CD4-positive, alpha-beta T cell treated with Interleukin-21 for 1 hour (primary cell): ENCODE data around the gene FUT6.
"Not testable (repeated sequence)": the region's sequence is repeated elsewhere in the genome, so short reads cannot be mapped to it uniquely, and the experiment has no call there.

Experiments
- DNase-seq: peaks from one replicate; pipeline ENCODE4 v3.0.0-alpha.2; 2020

FUT6 gene

DNA sequence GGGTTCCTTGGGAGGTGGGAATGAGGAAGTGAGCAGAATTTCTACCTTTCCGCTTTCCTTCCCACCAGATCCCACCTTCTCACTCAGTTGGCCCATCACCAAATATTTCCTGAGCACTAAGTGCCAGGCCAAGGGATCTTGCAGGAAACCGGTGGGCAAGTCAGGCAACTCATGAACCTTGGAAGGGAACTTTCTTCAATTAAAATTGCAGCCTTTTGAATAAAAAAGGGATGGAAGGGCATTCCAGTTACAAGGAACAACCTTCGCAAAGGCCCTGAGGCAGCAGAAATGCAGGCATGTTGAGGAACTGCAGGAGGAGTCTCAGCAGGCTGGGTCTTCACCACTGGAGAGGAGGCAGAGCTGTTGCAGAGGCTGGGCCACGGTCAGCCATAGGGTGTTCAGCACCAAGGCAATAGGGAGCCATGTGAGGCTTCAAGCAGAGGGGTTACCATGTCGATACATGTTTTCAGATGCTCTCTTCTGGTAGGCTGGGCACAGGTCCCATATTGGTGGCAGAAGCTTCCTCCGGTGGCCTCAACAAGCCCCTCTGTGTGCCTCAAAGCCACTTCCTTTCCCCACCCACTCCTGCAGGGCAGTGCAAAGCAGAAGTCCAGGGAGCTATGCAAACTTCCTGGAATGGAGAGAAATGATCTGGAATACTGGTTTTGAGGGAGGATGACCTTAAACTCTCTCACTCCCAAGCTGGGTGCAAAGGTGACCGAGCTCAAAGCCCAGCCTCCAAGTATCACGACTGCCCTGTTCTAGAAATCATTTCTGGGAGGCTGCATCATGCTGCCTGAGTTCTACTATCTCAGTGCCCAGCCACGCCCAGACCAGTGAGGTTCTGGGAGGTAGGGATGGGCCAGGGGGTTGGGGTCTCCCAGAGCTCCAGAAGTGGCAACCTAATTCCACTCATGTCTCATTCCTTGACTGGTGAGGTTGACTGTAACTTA, at the start of gene FUT6:
Gene FUT6 (minus strand): TSS at position 638 of the 953 bp plus-strand sequence. CDS start 7,135 bp downstream, outside the sequence.
- DNase-seq = no peak

DNA sequence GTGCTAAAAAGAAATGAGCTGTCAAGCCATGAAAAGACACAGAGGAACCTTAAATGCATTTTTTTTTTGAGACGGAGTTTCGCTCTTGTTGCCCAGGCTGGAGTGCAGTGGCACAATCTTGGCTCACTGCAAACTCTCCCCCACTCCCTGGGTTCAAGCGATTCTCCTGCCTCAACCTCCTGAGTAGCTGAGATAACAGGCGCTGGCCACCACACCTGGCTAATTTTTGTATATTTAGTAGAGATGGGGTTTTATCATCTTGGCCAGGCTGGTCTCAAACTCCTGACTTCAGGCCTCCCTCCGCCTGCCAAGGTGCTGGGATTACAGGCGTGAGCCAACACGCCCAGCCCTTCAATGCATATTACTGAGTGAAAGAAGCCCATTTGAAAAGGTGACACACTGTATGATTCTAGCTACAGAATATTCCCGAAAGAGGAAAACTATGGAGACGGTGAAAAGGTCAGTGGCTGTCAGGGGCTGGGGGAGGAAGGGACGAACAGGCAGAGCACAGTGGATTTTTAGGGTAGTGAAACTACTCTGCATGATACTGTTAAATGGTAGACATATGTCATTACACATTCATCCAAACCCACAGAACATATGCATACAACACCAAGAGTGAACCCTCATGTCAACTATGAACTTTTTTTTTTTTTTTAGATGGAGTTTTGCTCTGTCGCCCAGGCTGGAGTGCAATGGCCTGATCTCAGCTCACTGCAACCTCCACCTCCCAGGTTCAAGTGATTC, 44.7 kb upstream of the FUT6 start:
- DNase-seq = not testable (repeated sequence)

DNA sequence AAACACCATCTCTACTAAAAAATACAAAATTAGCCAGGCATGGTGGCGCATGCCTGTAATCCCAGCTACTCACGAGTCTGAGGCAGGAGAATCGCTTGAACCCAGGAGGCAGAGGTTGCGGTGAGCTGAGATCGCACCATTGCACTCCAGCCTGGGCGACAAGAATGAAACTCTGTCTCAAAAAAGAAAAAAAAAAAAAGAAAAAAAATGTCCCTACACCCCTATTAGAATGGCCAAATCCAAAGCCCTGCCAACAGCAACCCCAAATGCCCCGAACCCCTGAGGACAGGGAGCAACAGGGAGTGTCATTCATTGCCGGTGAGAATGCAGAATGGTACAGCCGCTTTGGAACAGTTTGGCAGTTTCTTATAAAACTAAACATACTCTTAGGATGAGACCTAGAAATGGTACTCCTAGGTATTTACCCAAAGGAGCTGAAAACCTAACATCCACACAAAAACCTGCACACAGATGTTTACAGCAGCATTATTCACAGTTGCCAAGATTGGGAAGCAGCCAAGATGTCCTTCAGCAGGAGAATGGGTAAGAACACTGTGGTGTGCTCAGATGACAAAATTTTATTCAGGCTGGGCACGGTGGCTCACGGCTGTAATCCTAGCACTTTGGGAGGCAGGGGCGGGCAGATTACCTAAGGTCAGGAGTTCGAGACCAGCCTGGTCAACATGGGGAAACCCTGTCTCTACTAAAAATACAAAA, 43.8 kb upstream of the FUT6 start:
- DNase-seq = not testable (repeated sequence)

DNA sequence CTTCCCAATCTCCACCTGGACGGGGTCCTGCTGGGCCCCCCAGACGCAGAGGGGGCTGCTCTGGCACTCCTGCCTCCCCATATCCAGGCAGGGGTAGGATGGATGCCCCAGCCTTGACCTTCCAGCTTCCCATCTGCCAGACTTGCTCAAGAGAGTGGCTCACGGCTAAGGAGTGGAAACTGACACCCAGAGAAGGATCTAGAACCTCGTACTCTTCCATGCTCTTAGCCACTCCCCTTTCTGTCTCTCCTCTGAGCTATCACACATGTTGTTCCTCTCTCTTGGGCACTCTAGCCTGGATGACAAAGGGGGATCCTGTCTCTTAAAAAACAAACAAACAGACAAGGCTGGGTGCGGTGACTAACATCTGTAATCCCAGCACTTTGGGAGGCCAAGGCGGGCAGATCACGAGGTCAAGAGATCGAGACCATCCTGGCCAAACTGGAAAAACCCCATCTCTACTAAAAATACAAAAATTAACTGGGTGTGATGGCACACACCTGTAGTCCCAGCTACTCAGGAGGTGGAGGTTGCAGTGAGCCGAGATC, 43.0 kb upstream of the FUT6 start:
- DNase-seq = no peak

DNA sequence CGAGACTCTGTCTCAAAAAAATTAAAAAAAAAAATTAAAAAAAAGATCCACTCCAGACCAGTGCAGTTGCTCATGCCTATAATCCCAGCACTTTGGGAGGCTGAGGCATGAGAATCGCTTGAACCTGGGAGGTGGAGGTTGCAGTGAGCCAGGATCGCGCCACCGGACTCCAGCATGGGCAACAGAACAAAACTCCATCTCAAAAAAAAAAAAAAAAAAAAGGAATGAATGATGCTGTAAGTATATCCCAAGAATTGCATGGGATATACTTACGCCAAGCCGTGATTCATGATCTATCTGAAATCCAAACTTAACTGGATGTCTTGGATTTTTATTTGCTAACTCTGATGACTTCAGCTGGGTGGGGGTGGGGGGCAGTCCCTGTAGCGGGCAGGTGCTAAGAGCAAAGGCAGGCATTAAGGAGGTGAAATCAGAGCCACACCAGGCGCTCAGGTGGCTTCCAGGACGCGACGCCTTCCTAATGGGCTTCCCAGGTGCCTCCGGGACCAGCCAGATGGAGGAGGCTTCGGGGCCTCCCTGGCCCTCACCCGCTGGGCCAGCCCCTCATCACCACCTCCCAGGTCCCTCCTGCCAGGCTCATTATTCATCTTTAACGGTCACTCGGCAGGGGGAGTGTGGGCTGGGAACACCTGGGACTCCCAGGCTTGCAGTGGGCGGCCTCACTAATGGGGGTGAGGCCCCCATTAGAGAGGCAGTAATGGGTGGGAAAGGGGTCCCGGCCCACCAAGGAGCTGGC, 42.2 kb upstream of the FUT6 start:
- no peak for DNase-seq

- no peak for DNase-seq
These were observed 41.1 kb upstream of the FUT6 start for GRCh38 chr19:5880604-5881078.

DNA sequence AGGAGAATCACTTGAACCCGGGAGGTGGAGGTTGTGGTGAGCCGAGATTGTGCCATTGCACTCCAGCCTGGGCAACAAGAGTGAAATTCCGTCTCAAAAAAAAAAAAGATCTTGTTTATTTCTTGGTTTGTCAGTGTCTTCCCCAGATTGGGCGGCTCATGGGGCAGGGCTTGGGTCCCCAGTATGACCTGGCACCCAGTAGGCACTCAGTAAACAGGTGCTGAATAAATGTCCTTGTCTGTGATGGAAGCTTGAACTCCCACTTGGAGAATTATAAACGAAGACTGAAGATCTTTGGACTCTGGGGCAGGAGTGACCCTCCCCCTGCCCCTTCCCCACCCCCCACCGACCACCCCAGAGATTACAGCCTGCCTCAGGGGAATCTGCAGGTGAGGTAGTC, 40.7 kb upstream of the FUT6 start:
- DNase-seq = no peak

DNA sequence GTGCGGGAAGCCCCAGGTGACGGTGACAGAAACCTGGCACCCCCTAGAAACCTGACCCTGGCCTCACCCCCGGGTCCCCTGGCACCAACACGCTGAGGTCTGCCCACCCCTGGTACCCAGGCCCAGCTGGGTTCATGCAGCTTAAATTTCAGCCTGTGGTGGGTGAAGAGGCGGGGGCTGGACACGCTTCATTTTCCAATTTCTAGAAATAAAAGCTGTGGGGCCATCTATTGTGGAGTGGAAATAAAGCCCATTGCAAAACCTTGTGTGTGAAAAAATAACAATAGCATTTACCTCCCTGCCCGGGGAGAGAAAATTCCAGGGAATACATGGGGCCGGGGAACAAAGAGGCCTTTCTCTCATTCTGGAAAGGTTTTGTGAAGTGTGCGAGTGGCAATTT, 38.4 kb upstream of the FUT6 start:
- DNase-seq = no peak

GRCh38 chr19:5877427-5877826, 37.9 kb upstream of the FUT6 start:
- no peak for DNase-seq

- DNase-seq = not testable (repeated sequence)
These were observed 35.0 kb upstream of the FUT6 start for GRCh38 chr19:5874496-5874895.

DNA sequence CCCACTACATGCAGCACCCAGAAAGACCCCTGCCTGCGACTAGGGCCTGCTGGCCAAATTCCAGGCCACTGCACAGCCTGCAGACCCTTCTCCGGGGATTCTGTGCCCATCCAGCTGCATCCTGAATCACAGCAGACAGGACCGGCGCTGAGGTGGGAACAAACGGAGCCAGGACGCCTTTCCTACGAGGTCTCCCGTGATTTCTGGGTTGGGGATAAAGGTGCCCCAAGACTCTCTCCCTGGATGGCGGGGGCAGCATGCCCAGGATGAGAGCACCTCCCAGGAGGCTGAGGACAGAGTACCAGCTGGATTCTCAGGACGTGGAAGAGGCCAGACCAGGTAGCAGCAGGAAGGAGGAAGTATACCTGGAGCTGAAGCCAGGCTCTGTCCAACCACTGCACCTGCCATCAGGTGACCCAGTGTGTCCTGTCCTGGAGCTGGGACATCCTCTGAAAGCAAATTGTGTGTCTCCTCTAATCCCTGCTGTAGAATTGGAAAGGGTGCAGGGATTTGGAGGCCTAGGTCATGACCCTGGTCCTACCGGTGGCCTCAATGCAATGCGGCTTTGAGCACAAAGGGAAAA, 34.2 kb upstream of the FUT6 start:
- DNase-seq = no peak

GRCh38 chr19:5870986-5871394, 31.5 kb upstream of the FUT6 start:
- DNase-seq = no peak

GRCh38 chr19:5867201-5868136, 28.0 kb upstream of the FUT6 start:
- no peak for DNase-seq

DNA sequence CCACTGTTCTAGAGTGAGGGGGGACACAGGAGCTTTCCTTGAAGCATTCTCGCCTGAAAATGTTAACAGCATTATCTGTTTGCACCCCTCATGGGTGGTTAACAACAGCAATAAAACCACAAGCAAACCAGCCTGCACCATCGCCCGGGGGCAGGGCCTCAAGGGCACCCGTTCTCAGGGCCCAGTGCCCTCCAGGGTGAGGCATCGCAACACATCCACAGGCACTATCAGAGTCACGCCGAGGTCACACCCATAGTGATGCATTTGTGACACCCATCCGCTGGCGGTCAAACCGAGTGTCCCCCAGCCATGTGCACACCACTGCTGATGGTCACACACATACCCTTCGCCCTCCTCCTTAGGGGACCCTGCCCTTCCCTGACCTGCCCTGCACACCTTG, 26.3 kb upstream of the FUT6 start:
- DNase-seq = no peak

DNA sequence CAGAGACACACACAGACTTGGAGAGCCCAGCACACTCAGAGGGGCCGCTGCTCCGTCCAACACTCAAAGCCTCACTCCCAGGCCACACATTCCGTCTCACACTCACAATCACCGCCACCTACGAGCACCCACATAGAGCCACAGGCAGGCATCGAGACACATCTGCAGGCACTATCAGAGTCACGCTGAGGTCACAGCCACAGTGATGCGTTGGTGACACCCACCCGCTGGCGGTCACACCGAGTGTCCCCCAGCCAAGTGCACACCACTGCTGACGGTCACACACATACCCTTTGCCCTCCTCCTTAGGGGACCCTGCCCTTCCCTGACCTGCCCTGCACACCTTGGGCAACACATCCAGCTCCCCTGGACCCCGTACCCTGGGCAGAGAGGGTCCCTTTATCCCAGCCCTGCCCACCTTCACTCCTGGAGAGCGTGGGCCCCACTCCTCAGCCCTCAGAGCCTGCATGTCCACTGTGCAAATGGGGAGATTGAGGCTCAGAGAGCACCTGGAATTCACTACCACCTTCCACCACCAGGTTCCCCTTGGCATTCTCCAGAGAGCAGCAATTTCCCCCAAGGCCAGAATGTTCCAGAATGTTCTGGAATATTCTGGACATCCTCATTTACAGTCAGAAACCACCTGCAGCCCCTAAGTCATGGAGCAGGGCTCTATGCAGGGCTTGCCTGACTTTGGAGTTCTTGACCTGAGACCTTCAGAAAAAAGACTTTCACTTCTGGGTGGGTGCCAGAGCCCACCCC, 25.4 kb upstream of the FUT6 start:
- DNase-seq = peak; percentile 5

GRCh38 chr19:5864013-5864720, 24.7 kb upstream of the FUT6 start:
- DNase-seq = no peak

GRCh38 chr19:5863030-5863665, 23.6 kb upstream of the FUT6 start:
- DNase-seq = no peak
